NCI-H187 (cell line): ENCODE measurements around the gene TMEM35B.
"Not testable (repeated sequence)": the region's sequence is repeated elsewhere in the genome, so short reads cannot be mapped to it uniquely, and the experiment has no call there.

Experiments
- DNase-seq, 2 experiments: peaks; one replicate each; lab custom pipeline; 2025; lab: John Stamatoyannopoulos, UW

The TMEM35B gene

GRCh38 chr1:34976384-34977209, 8.6 kb downstream of the TMEM35B start:
- DNase-seq: no peak

- DNase-seq: no peak
Observed at GRCh38 chr1:34975771-34976170, 9.4 kb downstream of the TMEM35B start.

- no peak for DNase-seq
Observed at GRCh38 chr1:34975338-34975737, 9.8 kb downstream of the TMEM35B start.

GRCh38 chr1:34974626-34975025, 10.5 kb downstream of the TMEM35B start:
- no peak for DNase-seq

DNA sequence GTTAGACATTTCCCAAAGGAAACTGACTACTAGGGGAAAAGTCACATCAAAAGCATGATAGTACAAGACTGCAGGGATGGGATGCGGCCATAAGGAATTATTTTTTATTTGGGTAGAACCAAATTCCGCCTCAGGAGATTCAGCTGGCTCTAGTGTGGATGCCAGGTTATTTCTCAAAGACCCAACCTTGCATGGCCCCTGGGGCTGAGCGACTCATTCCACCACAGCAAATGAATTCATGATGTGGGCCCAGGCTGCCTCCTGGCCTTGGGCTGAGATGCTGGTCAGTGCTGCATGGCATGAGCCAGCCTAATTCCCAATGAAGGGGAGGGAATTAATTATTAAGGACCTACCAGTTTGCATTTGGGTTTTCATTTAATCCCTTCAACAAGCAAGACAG, 11.8 kb downstream of the TMEM35B start:
- no peak for DNase-seq

DNA sequence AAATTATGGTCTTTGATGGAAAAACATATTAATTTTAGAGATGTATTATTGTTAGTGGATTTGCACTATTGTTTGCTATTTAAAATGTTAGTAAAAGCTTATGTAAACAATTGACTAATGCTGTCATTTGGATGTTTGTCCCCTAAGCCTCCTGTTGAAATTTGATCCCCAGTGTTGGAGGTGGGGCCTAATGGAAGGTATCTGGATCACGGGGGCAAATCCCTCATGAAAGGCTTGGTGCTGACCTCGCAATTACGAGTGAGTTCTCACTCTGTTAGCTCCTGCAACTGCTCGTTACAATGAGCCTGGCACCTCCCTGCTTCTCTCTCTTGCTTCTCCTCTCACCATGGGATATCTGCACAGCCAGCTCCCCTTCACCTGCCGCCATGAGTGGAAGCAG, 14.3 kb downstream of the TMEM35B start:
- DNase-seq: no peak

- DNase-seq: no peak
Observed at GRCh38 chr1:34970220-34970735, 14.9 kb downstream of the TMEM35B start.

DNA sequence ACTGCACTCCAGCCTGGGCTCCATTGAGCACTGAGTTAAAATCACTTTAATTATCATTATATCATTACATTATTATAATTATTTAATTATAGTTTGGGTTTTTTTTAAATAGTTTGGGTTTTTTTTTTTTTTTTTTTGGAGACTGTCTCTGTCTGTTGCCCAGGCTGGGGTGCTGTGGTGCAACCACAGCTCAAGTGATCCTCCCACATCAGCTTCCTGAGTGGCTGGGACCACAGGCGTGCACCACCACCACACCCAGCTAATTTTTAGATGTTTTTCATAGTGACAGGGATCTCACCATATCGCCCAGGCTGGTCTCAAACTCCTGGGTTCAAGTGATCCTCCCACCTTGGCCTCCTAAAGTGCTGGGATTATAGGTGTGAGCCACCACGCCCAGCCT, 16.9 kb downstream of the TMEM35B start:
- DNase-seq: not testable (repeated sequence)

GRCh38 chr1:34967672-34968071, 17.5 kb downstream of the TMEM35B start:
- DNase-seq: not testable (repeated sequence)

- no peak for DNase-seq
Observed at GRCh38 chr1:34965597-34965996, 19.6 kb downstream of the TMEM35B start.

DNA sequence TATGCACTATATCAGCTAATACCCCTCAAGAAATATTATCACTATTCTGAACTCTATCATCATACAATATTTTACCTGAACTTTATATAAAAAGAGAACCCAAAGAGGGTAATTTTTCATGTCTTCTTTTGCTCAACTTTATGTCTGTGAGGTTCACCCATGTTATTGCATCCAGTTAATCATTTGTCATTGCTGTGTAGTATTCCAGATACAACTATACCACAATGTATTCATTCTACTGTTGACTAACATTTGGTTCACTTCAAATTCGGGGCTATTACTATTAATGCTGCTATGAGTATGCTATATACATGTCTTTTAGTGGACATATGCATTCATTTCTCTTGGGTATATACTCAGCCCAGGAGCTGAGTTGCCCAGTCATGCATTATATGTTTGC, 34.7 kb downstream of the TMEM35B start:
- DNase-seq: no peak

DNA sequence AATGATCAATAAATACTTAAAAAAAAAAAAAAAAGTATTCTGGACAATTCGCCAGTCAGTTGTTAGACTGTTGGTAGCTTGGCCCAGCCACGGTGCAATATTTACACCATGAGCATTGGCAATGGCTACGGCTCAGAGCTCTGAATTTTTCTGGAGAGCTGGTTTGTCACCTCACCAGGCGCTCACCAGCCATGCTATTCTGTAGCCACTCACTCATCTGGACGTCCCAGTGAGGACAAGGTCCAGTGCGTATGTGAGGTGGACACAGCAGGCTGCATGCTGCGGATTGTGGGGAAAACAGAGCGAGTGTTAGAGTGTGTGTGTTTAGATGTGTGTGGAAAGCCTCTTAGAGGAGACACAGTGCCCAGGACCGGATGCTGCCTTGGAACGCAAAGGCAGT, 36.4 kb downstream of the TMEM35B start:
- not testable (repeated sequence) for DNase-seq

GRCh38 chr1:34947641-34948314, 37.4 kb downstream of the TMEM35B start:
- DNase-seq: not testable (repeated sequence)

- no peak for DNase-seq
Observed at GRCh38 chr1:34946211-34946610, 38.9 kb downstream of the TMEM35B start.

DNA sequence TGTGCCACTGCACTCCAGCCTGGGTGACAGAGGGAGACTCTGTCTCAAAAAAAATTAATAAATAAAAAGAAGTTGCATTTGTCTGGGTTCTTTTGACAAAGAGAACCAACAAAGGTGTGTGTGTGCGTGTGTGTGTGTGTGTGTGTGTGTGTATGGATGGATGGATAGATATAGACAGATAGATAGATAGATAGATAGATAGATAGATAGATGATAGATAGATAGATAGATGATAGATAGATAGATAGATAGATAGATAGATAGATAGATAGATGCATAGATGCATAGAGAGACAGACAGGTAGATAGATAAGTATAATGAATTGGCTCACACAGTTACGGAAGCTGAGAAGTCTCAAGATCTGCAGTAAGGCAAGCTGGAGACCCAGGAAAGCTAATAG, 43.3 kb downstream of the TMEM35B start:
- not testable (repeated sequence) for DNase-seq
